ENCODE data around the gene MYLK4.

The MYLK4 gene

GRCh38 chr6:2655844-2656433, 94.8 kb downstream of the MYLK4 start:
- no peak for DNase-seq

- no peak for DNase-seq
Observed at GRCh38 chr6:2653369-2654032, 97.2 kb downstream of the MYLK4 start.

- DNase-seq: no peak
Observed at GRCh38 chr6:2652611-2653010, 98.1 kb downstream of the MYLK4 start.

DNA sequence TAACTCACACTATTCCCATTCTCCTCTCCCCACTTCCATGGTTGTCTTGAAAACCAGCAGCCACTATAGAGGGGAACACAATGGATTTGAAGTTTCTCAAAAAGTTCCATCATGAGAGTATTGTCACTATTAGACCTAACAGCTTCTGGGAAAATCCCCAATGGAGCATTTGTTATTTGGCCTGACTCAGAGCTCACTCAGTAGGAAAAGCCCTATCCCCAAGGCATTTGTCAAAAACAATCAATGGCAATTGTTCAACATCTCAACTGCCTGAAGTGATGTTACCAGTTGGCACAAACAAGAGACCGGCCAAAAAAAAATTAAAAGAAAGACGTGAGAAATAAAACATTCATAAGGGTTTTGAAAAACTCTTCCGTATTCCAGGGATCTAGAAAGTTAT, 98.8 kb downstream of the MYLK4 start:
- DNase-seq: no peak

- no peak for DNase-seq
Observed at GRCh38 chr6:2651536-2651935, 99.2 kb downstream of the MYLK4 start.

- no peak for DNase-seq
Observed at GRCh38 chr6:2646346-2646745, 104.4 kb downstream of the MYLK4 start.

DNA sequence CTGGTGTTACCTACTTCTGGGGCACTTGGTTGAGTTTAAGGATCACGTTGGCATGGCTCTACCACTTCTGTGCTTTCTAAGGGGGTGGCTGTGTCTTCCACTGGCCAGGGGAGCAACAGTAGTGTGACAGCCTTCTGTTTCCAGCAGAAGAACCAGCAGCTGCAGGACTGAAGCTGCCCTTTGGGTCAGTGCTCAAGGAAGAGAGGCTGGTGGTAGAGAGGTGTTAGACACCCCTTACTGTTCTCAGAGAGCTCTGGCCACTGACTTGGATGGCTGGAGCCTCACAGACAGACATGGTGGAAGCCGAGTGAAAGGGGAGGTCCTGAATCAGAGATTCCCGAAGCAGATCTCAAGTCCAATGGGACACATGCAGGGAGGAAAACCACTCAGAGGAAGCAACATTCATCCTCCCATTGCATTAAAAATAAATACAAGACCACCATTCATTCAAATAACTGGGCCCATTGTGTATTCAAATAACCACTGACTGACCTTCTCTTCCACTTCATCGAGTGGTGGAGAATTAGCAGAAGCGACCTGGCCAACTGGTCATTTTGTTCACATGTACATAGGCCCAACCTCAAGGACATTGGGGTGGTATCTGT, 106.7 kb downstream of the MYLK4 start:
- DNase-seq: no peak

GRCh38 chr6:2643130-2643529, 107.6 kb downstream of the MYLK4 start:
- no peak for DNase-seq

DNA sequence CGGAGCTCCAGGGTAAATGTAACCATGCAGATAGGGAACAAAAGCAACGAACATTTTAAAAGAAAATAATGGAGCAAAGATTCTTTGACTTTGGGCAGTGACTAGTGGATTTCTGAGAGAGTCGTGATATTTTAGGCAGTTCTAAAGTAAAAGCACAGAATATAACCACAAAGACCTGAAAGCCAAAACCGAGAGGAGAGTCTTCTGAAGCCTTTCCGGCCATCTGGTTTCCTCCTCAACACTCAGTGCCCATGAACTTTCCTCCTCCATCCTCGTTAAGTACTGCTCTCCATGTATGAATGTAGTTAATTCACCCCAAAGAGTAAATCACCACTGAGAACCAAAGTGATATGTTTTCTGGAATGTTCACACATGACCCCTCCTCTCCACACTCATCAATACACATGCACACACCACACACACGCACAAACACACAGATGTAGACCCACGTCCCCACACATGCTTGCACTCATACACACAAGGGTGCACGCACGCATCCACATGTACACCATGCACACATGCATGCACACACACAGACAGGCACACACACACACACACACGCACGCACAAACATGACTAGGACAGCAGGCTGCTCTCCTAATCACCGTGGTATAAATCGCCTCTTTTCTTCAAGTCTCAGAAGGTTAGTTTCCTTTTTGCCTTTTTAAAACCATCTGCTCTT, 109.5 kb downstream of the MYLK4 start:
- no peak for DNase-seq

DNA sequence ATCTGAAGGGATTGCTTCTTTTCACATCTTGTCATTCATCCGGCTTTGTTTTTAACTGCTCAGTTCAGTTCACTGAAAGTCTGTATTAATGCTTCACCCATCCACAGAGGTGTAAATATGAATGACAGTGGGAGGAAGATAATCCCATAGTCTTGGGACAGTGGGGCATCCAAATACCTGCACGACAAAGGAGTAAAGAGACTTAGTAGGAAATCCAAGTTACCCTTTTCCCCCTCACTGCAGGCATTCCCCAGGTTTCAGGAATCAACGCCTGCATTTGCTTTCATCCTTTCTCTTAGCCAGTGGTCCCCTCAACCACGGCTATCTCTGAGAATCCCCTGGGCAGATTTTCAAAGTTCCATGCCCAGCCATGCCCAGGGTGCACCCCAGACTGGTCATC, 110.2 kb downstream of the MYLK4 start:
- DNase-seq: no peak

- no peak for DNase-seq
Observed at GRCh38 chr6:2639896-2640295, 110.8 kb downstream of the MYLK4 start.

GRCh38 chr6:2639167-2639566, 111.6 kb downstream of the MYLK4 start:
- no peak for DNase-seq

DNA sequence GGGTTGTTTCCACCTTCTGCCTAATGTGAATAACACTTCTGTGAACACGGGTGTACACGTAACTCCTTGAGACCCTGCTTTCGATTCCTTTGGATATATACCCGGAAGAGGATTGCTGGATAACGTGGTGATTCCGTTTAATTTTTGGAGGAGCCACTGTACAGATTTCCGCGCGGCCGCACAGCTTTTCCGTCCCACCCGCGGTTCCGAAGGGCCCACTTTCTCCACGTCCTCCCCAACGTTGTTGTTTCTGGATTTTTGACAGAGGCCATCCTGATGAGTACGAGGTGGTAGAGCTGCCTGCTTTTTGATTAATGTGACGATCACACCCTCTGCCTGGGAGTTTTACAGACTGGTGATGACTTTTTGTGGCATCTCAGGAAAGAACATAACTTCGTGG, 114.0 kb downstream of the MYLK4 start:
- no peak for DNase-seq

GRCh38 chr6:2635911-2636310, 114.8 kb downstream of the MYLK4 start:
- no peak for DNase-seq

DNA sequence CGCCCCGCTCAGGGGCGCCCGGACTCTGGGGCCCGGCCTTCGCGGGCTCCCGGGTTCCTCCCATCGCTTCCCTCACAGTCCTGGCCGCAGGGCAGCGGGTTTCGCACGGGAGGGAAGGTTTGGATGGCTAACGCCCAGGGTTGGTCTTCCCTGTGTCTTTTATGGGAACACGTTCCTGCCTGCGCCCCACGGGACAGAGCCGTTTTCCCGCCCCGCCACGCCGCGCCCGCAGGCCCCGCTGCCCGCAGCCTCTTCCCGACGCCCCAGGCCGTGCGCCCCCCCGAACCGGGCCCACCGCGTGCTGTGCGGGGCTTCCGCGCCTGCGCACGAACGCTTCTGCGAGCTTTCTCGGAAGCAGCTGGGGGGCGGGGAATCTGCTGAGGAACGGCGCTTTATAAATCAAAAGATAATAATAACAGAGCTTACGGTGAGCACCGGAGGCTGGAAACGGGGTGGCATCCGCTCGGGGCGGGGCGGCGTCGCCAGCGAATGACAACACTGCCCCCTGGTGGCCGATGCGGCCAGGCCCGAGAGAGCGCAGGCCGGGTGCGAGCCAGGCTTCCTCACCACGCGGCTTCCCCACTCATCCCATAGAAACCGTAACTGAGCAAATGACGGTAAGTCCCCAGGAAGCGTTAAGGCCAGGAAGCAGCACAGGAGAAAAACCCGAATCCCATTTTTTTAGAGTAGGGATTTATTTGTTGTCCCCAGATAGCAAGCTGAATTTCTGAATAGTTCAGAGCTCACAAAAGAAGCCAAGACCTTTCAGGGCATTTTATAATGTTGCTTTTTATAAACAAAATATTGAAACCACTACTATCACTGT, 116.4 kb downstream of the MYLK4 start:
- peak; percentile 42 for DNase-seq

- DNase-seq: no peak
Observed at GRCh38 chr6:2633736-2634135, 117.0 kb downstream of the MYLK4 start.

DNA sequence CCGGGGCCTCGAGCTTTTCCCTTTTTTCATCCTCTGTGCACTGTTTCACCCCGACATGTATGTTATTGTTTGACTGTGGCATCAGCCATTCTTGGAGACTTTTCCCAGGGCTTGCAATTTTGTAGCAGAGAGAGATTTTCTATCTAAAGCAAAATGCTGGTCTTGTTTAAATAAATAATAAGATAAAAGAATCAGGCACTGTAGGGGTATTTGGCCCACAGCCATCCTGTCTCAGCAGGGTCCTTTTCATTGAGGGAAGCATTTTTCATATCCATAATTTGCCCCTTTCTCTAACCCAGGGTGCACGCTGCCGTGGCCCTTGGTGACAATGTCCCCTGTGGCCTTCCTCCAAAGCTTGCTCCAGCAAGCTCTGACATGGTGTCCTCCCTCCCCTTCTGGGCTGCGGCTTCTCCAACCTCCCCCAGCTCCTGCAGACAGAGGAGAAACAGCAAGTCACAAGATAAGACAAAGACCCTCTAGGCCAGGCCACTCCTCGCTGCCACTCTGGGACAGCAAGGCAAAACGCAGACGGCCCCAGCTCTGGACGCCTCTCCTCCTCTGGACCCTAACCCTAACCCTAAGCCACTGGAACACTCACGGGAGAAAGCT, 117.6 kb downstream of the MYLK4 start:
- no peak for DNase-seq

DNA sequence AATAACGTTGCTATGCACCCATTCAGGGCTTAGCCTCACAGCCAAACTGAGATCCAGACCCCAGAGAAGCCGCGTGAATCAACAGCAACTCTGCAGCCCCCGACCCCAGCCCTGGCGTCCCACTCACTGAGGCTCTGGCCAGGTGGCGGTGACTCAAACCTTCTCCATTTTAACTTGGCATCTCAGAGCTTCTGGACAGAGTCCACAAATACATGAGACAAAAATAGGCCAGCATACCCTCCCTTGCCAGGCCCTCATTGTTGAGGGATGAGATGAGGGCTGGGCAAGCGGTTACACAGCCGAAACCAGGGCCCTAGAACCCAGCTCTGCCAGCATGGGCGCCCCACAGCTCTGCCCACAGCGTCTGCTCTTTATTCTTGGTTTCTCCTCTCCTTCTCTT, 118.4 kb downstream of the MYLK4 start:
- no peak for DNase-seq

- no peak for DNase-seq
Observed at GRCh38 chr6:2630891-2631571, 119.7 kb downstream of the MYLK4 start.

- DNase-seq: no peak
Observed at GRCh38 chr6:2630359-2630758, 120.4 kb downstream of the MYLK4 start.

DNA sequence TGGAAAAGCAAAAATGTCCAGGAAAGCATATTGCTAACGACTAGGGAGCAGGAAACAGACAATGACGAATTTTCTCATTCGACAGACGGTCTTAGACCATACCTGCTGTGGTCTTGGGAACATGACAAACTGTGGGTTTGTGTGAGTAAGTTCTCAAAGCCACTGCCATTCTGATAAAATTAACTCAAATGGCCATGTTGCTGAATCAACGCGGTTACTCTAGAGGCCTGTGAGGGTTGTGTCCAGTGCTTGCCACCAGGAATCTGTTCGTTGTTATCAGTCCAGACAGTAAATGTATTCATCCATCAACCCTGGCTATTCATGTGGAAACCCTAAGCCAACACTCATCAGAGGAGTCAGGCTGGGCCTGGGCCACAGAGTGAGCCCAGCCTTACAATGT, 124.3 kb downstream of the MYLK4 start:
- no peak for DNase-seq

GRCh38 chr6:2625581-2625980, 125.1 kb downstream of the MYLK4 start:
- DNase-seq: no peak
